HG02981 (cell line): Measurements from ENCODE around the gene CSNK2A1.

Experiments
- ATAC-seq: cut with Tn5 transposase; IDR thresholded peaks from one replicate; pipeline ENCODE4 v1.9.1; 2021; ENCODE audit warnings: mild to moderate bottlenecking, moderate library complexity; ENCODE audit not compliant: unreplicated experiment

CSNK2A1 gene

DNA sequence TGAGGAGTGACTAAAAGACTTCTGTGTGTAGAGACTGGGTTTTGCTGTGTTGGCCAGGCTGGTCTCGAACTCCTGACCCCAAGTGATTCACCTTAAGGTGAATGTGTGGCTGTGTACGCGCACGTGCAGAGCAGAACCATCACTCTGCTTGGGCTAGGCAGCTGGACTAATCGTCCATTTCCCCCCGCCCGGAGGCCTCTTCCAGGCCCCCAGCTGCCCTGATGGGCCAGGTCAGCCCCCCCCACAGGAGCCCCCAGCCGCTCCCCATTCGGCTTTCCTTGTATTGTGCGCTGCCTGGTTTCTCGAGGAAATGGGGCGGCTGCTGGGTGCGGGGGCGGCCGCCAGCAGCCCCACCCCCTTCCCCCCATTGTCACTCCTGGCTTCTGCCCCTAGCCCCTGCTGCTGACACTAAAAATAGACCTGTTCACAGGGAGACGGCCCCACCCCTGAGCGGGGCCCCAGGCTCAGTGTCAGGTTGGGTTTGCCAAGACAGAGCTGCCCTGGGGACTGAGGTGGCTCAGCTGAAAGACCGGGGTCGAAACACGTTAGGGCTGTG is 24.6 kb upstream of the CSNK2A1 start:
- no peak for ATAC-seq

DNA sequence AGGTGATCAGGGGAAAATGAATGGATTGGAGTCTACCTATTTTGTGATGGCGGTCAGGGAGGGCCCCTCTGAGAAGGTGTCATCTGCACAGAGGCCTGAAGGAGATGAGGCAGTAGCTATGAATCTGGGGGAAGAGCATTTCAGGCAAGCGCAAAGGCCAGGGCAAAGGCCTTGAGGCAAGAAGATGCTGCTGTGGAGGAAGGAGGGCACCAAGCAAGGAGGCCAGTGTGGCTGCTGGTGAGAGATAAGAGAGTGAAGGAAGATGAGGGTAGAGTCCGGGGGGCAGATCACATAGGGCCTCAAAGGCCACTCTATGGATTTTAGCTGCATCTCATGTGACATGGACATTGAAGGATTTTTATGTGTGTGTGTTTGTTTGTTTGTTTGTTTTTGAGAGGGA is 20.6 kb upstream of the CSNK2A1 start:
- no peak for ATAC-seq

DNA sequence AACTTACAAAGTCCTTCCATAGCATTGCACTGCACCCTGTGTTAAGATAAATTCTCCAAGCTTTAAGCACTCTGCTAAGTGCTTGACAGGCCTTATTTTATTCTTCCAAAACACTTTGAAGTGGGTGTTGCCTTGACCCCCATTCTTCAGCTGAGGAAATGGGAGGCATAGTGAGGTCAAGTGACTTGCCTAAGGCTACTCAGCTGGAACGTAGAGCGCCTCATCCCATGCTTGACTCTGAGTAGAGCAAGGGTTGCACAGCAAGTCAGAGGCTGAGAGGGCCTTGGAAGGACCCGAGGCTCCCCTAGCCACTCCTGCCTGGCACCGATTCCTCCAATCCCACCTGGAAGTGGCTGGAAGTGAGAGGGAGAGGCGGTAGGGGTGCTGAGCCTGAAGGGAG is 19.6 kb upstream of the CSNK2A1 start:
- ATAC-seq, result no peak

DNA sequence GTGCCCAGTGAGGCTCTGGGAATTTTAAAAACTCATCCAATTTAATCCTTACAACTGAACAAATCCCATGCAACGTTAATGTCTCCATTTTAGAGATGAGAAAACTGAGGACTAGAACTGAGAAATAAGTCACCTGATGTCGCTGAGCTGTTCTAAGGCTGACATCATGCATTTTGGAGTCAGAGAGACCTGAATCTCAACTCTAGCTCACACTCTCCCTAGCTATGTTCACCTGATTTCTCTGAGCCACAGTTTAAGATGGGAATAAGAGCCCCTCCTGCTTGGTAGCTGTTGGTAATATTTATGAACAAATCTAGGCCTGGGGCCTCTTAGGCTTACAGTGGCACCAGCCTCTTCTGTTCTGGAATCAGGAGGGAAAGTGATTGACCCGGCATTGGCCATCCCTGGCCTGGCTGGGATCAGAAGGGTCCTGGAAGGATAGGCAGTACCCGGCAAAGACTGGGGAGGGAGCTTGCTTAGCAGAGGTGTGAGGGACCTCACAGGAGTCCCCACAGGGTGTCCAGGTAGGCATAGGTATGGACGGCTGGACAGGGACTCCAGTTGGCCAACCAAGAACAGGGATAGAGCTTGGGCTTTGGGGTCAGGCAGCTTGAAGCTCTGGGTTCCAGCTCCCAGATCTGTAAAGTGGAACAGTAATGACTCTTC is 18.8 kb upstream of the CSNK2A1 start:
- no peak for ATAC-seq

DNA sequence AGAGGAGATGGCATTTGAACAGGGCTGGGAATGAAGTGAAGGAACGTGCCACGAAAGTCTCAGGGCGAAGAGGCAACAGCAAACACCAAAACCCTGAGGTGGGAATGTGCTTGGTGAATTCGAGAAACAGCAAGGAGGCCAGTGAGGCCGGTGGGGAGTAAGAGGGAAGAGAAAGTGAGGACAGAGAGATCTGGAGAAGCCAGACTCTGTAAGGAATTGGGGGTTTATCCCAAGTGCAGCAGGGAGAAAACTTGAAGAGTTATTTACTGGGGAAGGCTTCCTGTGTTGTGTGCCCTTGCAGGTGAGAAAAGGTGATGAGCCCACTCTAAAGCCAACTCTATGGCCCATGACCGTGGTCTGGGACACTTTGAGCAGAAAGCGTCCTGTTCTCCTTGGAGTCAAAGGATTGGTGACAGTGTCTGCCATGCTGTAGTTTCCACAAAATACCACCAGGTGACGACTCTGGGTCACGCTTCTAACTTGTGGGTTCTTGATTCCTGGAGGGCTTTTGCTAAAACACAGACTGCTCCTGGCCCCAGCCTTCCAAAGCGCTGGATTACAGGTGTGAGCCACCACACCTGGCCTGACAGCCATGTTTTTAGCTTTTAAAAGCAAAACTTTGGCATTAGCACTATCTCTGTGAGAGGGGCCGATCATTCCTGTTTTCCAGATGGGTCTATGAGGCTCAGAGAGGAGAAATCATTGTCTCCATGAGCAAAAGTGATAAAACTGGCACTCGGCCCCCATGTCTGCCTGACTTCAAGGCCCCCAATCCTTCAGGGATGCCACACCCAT is 18.0 kb upstream of the CSNK2A1 start:
- peak; percentile 64 for ATAC-seq

DNA sequence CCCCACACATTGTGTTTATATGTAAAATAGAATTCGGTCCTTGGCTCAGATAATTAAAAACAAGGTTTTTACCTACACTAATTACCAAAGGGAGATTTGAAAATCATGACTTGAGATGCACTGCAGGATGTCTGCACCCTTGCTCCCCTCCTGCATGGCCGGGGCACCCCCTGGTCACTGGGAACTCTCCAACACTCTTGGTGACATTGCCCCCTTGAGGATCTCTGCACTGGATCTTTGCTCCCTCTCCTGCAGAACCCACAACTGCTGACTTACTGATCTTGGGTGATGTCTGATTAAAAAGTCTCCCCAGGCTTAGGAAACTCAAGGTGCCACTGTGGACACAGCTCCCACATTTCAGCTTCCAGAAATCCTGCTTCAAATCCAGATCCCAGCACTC is 17.1 kb upstream of the CSNK2A1 start:
- no peak for ATAC-seq

DNA sequence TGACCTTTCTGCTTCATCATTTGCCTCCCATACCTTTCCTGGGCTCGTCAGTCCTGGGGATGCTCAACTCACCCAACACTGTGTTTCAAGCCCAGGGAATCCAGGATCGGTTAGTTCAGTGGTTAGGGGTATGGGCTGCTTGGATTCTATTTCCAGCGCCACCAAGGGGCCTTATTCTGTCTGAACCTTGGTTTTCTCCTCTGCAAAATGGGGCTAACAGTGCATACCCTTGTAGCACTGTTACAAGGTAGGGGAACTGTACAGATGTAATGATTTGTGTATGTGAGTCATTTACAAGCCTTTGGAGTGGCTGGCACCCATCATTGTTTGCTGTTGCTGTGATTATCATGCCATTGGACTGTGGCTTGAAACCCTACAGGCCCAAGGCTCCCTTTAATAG is 14.5 kb upstream of the CSNK2A1 start:
- ATAC-seq, result no peak

DNA sequence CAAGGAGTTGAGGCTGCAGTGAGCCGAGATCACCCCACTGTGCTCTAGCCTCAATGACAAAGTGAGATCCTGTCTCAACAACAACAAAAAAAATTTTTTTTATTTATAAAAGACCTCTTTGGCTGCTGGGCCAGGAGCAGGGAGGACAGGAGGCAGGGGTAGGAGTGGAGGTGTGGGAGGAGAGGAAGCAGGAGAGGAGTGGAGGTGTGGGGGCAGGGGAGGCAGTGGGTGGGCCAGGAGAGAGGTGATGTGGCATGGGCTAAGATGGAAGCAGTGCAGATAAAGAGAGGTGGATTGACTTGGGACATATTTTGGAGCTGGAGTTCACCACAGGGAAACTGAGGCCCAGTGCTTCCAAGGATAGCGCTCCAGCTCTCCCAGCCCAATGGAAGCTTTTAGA is 13.4 kb upstream of the CSNK2A1 start:
- no peak for ATAC-seq

DNA sequence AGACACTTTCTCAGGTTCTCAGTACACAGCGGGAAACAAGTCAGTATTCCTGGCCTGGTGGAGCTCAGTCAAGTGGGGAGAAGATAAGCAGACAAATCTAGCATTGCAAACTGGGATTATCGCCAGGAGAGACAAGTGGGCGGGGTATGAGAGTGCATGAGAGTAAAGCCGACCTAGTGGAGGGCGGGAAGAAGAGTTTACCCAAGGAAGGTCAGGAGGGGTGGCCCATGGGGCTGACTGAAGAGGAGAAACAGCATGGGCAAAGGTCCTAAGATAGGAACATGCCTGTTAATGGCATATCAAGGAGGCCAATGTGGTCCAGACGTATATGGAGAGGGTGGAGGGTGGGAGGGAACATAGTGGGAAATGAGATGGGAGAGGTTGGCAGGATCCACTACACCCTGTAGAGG is 12.4 kb upstream of the CSNK2A1 start:
- no peak for ATAC-seq

DNA sequence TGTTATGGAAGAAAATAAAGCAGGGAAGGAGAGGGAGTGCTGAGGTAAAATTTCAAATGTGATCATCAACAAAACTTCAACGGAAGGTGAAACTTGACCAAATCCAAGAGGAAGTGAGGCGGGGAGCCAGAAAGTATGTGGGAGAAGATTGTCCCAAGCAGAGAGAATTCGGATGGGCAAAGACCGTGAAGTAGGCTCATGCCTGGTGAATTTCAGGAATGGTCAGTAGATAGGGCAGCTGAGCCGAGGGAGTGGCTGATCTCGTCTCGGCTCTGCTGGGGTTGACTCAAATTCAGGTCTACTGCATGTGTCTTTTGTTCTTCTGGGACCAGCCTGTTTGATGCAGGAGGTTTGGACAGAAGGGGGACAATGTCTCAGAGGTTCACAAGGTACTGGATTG is 7.0 kb upstream of the CSNK2A1 start:
- no peak for ATAC-seq

DNA sequence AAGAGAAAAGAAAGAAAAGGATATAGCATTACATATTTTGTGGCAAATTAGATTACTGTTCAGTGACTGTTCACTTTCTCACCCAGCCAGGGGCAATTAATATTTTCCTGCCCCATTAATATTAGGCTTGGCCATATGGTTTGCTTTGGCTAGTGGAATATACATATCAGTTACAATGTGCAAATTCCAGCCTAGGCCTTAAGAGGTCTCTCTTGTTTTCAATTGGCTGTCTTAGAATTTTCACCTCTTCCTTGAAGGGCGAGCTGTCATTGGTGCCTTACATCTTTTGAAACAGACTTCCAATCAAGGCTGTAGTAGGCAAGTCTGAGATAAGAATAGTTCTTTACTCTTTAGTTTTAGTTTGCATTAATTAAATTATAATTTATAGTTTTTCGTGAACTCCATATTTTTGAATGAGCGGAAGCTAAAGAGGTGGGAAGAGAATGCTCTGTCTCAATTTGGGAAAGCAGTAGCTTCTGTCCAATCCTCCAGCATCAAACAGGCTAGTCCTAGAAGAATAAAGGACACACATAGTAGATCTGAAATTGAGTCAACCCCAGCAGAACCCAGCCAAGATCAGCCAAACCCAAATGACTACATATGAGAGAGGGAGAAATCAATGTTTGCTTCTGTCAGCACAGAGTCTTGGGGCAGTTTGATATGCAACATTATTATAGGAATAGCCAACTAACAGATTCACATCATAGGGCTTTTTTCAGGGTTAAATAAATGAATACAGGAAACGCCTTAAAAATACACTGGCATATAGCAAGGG is 6.3 kb upstream of the CSNK2A1 start:
- no peak for ATAC-seq

DNA sequence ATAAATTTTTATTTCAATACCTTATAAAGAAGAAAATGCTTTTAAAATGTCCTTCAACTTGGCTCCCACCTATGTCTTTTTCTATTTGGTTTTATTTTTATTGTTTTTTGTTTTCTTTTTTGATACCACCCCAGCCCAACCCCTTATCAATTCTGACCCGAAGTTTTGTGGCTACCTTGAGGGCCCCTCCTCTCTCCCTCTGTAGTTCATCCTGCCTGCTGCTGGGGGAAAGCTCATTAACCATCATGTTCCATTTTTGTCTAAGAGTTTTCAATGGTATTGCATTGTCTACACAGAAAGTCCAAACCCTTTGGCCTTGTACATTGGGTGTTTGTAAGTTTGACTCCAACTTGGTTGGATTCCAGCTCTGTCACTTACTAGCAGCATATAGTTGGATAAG is 5.3 kb upstream of the CSNK2A1 start:
- no peak for ATAC-seq

DNA sequence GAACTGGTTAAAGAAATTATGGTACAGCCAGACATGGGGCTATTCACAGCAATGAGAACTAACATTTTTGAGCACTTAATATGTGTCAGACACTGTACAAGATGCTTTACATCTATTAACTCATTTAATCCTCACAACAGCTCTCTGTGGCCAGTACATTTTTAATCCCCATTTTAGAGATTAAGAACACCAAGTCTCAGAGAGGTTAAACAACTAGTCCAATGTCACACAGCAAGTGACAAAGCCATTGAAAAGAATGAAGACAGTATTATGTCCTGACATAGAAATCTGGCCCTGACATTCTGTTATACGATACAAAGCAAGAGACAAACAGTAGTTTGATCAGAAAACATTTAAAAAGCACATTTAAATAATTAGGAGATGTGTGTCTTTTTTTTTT is 3.8 kb upstream of the CSNK2A1 start:
- ATAC-seq, result no peak

DNA sequence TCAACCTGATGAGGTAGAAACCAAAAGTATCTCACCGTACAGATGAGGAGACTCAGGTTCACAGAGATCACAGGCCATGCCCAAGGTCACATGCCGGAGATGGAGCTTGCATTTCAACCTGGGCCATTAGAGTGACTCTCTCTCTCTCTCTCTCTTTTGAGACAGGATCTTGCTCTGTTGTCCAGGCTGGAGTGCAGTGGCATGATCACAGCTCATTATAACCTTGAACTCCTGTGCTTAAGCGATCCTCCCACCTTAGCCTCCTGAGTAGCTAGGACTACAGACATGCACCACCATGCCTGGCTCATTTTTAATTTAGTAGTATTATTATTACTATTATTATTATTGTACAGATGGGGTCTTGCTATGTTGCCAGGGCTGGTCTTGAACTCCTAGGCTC is 2.8 kb upstream of the CSNK2A1 start:
- ATAC-seq, result no peak

DNA sequence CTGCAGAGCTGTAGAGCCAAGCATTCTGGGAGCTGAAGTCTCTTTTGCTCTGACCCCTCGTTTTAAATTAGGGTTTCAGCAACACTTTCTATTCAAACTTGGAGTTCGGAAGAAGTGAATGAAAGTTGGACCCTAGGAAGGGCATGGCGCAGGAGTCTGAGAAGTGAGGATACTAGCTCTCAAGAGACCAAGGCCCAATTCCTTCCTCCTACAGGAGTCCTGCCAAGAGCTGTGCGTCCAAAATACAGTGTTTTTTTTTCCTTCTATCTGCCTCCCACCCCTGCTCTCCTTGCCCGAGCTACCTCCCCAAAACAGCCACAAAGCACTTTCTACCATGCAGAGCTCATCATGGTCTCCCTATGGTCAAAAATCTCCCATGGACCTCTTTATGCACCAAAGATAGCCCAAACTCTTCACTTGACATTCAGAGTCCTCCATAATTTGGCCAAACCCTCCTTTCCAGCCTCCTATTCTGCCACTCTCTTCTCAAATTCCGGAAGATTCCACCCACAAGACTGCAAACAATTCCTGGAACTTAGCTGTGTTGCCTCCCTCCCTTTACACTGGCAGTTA is 649 bp upstream of the CSNK2A1 start:
- ATAC-seq, result no peak

DNA sequence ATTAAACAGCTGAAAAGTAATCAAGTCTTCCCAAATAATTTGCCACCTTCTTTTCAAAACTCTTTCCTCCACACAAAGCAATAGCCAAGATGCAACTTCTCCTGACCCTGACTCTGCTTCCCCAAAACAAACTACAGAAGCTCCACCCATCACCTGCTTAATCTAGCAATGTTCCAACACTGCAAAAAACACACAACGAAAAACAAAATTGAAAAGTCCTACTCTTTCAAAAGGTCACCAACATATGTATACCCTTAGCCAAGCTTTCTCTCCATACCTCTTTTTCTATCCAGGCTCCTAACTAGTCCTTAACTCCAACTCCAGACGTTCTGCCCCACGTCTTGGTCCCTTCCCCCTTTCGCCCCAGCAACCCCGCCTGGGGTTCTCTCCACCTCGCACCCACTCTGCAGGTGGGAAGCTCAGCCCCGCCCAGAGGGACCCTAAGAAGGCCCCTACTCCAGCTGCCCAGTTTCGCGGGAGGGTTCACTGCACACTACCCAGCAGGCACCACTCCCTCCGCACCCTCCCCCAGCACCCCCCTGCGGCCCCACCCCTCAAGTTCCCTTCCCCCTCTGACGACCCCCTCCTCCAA is 717 bp downstream of the CSNK2A1 start:
- ATAC-seq, result peak; percentile 26

DNA sequence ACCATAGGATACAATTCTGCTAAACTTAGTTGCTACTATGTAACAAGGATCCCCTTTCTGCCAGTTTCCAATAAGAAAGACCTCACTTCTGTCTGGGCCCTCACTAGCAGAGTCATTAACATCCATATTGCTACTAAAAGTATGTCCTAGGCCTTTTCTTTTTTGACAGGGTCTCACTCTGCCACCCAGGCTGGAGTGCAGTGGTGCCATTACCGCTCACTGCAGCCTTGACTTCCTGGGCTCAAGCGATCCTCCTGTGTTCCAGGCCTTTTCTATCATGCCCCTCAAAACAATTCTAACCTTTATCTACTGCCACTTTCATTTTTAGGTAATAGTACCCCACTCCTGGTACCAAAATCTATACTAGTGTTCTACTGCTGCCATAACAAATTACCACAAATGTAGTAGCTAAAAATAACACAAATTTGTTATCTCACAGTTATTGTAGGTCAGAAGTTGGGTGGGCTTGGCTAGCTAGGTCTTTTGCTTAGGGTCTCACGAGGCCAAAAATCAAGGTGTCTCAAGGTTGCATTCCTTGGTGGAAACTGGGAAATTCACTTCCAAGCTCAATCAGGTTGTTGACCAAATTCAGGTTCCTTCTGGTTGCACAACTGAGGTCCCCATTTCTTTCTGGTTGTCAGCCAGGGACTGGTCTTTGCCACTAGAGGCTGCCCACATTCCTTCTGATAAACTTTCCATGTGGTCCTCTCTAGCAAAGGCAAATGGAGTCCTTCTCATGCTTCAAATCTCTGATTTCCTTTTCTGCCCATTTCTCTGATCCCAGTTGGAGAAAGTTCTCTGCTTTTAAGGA is 3.0 kb downstream of the CSNK2A1 start:
- no peak for ATAC-seq

DNA sequence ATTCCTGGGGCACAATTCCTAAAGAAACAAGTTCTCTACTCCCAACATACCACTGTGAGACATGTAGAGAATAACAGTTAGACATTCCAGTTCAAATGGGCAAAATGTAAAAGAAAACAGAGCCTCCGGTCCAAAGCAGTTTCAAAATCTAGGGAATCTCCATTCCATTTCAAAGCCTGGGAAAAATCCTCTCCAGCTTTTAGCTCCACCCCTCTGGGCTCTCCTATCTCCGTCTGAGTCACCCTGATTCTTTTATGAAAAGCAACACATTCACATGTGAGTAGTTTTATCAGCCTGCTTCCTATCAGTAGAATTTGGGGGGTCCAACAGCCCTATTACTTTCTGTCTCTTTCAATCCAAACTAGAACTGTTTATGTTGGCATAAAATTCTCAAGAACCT is 3.7 kb downstream of the CSNK2A1 start:
- ATAC-seq, result no peak

DNA sequence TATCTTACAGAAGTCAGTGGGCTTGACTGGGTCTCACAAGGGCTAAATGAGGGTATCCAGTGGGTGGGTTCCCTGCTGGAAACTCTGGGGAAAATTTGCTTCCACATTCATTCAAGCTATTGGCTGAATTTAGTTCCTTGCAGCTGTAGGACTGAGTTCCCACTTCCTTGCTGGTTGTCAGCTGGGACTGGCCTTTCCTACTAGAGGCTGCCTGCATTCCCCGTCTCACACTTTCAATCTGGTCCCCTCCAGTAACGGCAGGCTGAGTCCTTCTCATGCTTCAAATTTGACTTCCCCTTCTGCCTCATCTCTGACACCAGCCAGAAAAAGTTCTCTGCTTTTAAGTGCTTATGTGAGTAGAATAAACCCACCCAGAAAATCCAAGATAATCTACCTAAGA is 4.4 kb downstream of the CSNK2A1 start:
- ATAC-seq, result no peak

DNA sequence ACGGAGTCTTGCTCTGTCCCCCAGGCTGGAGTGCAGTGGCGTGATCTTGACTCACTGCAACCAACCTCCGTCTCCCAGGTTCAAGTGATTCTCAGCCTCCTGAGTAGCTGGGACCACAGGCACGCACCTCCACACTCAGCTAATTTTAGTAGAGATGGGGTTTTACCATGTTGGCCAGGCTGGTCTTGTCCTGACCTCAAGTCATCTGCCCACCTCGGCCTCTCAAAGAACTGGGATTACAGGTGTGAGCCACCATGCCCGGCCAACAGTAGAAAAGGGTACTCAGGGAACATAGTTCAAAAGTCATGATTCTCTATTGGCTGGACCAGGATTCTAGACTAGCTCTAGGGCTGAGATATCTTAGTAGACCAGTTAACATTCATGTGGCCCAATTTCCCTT is 5.6 kb downstream of the CSNK2A1 start:
- no peak for ATAC-seq
